Measurements from ENCODE around the gene MALT1. TPM values are rescaled to one million over a fixed set of nuclear protein-coding genes. Genes with fewer than 3 reads are reported as not detected.
A peak's percentile ranks its signal among the peaks of the same experiment; 100 is the strongest.

Gene MALT1
- total RNA-seq, 1 donor from 2014 or later = 25.8 TPM

DNA sequence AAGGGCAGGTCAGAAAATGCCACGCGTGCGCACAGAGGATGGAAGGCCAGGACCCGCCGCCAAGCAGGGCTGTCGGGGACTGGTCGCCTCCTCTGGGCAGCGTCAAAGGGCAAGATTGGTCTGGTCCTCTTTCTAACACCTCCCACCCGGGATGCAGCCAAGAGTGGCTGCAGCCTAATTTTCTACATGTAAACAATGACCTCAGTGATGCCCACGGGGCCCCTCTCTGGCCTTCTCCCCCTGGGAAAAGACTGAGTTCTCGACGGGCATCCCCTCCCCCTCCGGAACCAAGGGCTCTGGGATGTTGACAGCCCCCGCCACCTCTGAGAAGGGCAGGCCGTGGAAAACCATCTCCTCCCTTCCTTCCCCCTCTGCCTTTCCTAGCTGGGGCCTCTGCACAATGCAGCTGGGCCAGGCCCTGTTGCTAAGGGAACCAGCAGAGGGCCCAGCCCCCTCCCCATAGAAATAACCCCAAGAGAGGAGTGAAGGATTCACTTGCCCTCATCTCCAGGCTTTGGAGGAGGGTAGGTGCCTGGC, 113.4 kb downstream of the MALT1 start:
- no peak overlapping the region for H3K4me3 ChIP-seq
- H3K36me3 ChIP-seq = no peaks in the 10 kb centered on the region
- DNase-seq (no peak), ATAC-seq (no peak)
- H3K27ac ChIP-seq = no peak overlapping the region
- TF ChIP-seq, protein P1, sequence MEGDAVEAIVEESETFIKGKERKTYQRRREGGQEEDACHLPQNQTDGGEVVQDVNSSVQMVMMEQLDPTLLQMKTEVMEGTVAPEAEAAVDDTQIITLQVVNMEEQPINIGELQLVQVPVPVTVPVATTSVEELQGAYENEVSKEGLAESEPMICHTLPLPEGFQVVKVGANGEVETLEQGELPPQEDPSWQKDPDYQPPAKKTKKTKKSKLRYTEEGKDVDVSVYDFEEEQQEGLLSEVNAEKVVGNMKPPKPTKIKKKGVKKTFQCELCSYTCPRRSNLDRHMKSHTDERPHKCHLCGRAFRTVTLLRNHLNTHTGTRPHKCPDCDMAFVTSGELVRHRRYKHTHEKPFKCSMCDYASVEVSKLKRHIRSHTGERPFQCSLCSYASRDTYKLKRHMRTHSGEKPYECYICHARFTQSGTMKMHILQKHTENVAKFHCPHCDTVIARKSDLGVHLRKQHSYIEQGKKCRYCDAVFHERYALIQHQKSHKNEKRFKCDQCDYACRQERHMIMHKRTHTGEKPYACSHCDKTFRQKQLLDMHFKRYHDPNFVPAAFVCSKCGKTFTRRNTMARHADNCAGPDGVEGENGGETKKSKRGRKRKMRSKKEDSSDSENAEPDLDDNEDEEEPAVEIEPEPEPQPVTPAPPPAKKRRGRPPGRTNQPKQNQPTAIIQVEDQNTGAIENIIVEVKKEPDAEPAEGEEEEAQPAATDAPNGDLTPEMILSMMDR (IDR thresholded peaks at IDR 0.05) = no peak
- H3K9me3 ChIP-seq = no peaks in the 10 kb centered on the region
- intact Hi-C loops (cut with DNase I) = loop anchor here (5.0 kb wide), 1 partner anchor 278 kb away; no protein-coding TSS in a partner anchor
- H3K27me3 ChIP-seq = no peaks in the 10 kb centered on the region
- peaks cover 10% of the 10 kb centered on the region for H3K4me1 ChIP-seq

DNA sequence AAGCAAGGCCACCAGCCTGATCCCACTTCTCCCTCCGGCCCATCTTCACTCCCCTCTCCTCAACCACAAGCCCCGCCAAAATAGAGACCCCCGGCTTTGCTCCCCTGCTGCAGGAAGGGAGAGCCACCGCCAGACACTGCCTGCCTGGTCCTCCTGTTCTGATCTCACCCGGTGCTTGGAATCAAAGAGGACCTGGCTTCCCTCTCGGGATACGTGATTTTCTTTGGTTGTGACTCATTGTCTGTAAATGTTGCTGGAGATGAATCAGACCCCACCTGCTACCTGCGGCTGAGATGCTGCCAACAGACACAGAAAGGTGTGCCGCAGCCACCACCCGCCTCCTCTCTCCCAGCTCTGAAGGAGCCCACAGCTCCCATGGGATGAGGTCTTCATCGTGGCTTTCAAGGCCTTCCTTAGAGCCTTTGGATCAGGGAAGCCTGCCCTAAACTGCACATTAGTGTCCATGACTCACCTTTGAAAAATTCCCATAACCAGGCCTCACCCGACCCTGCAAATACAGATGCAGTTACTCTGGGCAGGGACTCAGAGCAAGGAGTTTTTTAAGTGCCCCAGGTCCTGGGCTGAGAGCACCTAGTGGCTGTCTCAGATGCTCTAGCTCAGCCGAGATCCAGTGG, 114.0 kb downstream of the MALT1 start:
- intact Hi-C loops (cut with DNase I) = no loop called here
- Histone ChIP-seq H3K27ac (no peak overlapping the region), H3K9me3 (no peaks in the 10 kb centered on the region), H3K27me3 (no peaks in the 10 kb centered on the region), H3K4me3 (no peak overlapping the region), H3K36me3 (no peaks in the 10 kb centered on the region), H3K4me1 (peaks cover 16% of the 10 kb centered on the region)
- DNase-seq (no peak), ATAC-seq (peak; percentile 46)
- TF ChIP-seq, protein P1 (IDR thresholded peaks at IDR 0.05) = no peak

DNA sequence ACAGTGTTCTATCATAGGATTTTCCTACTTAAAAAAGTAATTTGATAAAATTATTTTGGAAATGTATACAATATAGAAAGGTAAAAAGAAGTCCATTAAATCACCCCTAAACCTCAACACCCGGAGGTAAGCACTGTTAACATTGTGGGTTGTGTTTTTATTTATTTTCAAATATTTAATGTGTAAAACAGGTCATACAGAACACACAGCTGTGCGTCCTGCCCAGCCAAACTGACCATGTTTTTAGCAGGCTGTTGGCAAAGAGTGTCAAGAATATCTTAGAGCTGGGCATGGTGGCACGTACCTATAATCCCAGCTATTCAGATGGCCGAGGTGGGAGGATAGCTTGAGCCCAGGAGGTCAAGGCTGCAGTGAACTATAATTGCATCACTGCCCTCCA, 114.6 kb downstream of the MALT1 start:
- no peaks in the 10 kb centered on the region for H3K9me3 ChIP-seq
- TF ChIP-seq, protein P1 (IDR thresholded peaks at IDR 0.05) = no peak
- no peaks in the 10 kb centered on the region for H3K36me3 ChIP-seq
- ATAC-seq = no peak
- intact Hi-C loops (cut with DNase I) = no loop called here
- H3K27ac ChIP-seq = no peak overlapping the region
- H3K27me3 ChIP-seq = no peaks in the 10 kb centered on the region
- H3K4me3 ChIP-seq = no peak overlapping the region
- DNase-seq = no peak
- peaks cover 17% of the 10 kb centered on the region for H3K4me1 ChIP-seq

DNA sequence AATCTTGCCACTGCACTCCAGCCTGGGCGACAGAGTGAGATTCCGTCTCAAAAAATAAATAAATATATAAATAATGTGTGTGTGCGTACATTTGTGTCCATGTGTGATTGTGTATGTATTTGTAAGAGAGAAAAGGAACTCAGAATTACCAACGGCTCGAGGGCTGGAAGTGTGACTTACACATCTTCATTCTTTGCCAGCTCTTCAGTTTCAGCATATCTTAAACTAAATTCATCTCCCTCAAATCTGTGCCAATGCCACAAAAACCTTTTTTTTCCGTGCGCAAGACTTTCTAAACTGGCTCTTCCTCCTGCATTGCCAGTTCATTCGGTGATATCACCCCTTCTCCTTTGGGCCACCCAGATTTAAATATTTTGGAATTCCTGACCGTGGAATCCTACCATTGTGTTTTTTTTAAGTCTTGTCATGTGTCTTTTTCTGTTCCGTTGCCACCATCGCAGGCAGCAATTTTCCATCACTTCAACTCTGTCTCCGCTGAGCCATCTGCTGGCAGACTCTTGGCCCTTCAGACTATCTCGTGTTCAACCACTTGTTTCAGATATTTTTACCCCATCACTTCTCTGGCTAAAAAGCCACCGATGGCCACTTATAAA, 116.4 kb downstream of the MALT1 start:
- H3K36me3 ChIP-seq = no peaks in the 10 kb centered on the region
- DNase-seq = no peak
- intact Hi-C loops (cut with DNase I) = no loop called here

DNA sequence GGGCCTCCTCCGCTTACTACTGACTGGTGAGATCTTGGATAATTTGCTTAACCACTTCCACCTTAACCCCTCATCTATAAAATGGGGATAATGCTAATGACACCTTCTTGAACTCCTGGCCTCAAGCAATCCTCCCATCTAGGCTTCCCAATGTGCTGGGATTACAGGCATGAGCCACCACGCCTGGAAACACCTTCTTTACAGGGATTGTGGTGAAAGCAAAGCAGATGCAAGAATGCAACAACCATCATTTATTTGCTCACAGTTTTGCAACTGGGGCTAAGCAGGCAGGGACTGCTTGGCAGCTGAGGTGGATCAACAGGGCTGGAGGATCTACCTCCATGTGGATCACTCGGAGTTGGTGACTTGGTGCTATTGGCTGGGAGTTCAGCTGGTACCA, 117.2 kb downstream of the MALT1 start:
- Histone ChIP-seq H3K9me3 (no peaks in the 10 kb centered on the region), H3K4me3 (no peak overlapping the region), H3K36me3 (no peaks in the 10 kb centered on the region), H3K4me1 (peaks cover 17% of the 10 kb centered on the region), H3K27ac (peak overlapping the region; percentile 45), H3K27me3 (no peaks in the 10 kb centered on the region)
- DNase-seq = no peak
- ATAC-seq = no peak
- TF ChIP-seq, protein P1 (IDR thresholded peaks at IDR 0.05) = no peak
- intact Hi-C loops (cut with DNase I) = no loop called here

More for the DNA sequence above, 116.4 kb downstream of the MALT1 start:
- Histone ChIP-seq H3K9me3 (no peaks in the 10 kb centered on the region), H3K27ac (no peak overlapping the region), H3K27me3 (no peaks in the 10 kb centered on the region), H3K4me3 (no peak overlapping the region), H3K4me1 (peaks cover 17% of the 10 kb centered on the region)
- ATAC-seq = no peak
- TF ChIP-seq, protein P1 (IDR thresholded peaks at IDR 0.05) = no peak
